ENCODE results near the gene MCF2L2.

- TF ChIP-seq CTCF (IDR thresholded peaks at IDR 0.05; ENCODE audit: low read depth, low read length) (no peak), POLR2A (IDR thresholded peaks at IDR 0.05; ENCODE audit: extremely low read depth, insufficient read length) (no peak), MAX (IDR thresholded peaks at IDR 0.05; ENCODE audit: low read depth, low read length) (no peak), MYC (IDR thresholded peaks at IDR 0.05; ENCODE audit: low read depth, low read length) (no peak)
These were observed 97.5 kb downstream of the MCF2L2 start for GRCh38 chr3:183330881-183331280.

Data from NB4 (cell line).